HepG2 (cell line): ENCODE results near the gene B4GALT2. TPM values are rescaled to one million over a fixed set of nuclear protein-coding genes. Genes with fewer than 3 reads are reported as not detected.
A peak's percentile ranks its signal among the peaks of the same experiment; 100 is the strongest.

Experiments used
- BRD4 ChIP-seq: sonication (generic); formaldehyde crosslinking; IDR thresholded peaks from 2 replicates; pipeline ENCODE4 v1.4.0; 2020; ENCODE audit warnings: missing genetic modification reagents
- CAMTA2 ChIP-seq: sonication (generic); formaldehyde crosslinking; IDR thresholded peaks from 2 replicates; pipeline ENCODE4 v1.4.0; 2020; ENCODE audit warnings: mild to moderate bottlenecking, missing genetic modification reagents, borderline replicate concordance
- CCAR2 ChIP-seq: fragments of 200-400 bp; formaldehyde crosslinking; optimal IDR thresholded peaks from 2 replicates; pipeline ENCODE3; 2018; ENCODE audit warnings: low read depth, mild to moderate bottlenecking, low read length, moderate library complexity
- CREM ChIP-seq, 2 experiments: sonication (generic) in 1 of 2; formaldehyde crosslinking in 1 of 2; IDR thresholded peaks; 2 replicates each; pipeline versions ENCODE4 v1.4.0 to v1.6.1; 2016 to 2020; ENCODE audit warnings: antibody characterized with exemption in 1 of 2, mild to moderate bottlenecking in 1 of 2, missing genetic modification reagents in 1 of 2
- DMAP1 ChIP-seq: IDR thresholded peaks from 2 replicates; pipeline ENCODE4 v1.6.1; 2016
- DPF2 ChIP-seq: sonication (generic); formaldehyde crosslinking; IDR thresholded peaks from 2 replicates; pipeline ENCODE4 v1.4.0; 2020; ENCODE audit warnings: mild to moderate bottlenecking, low read depth, missing genetic modification reagents, borderline replicate concordance
- ETV5 ChIP-seq: IDR thresholded peaks from 2 replicates; pipeline ENCODE4 v1.6.1; 2018; ENCODE audit warnings: missing biosample characterization, missing genetic modification reagents, inconsistent platforms, borderline replicate concordance
- LBX2 ChIP-seq: sonication (generic); formaldehyde crosslinking; IDR thresholded peaks from 2 replicates; pipeline ENCODE4 v1.5.0; 2020; ENCODE audit warnings: missing genetic modification reagents, mild to moderate bottlenecking, borderline replicate concordance
- MAFG ChIP-seq: sonication (generic); formaldehyde crosslinking; IDR thresholded peaks from 2 replicates; pipeline ENCODE4 v1.5.1; 2020; ENCODE audit warnings: mild to moderate bottlenecking, missing genetic modification reagents
- NFE2L1 ChIP-seq: sonication (generic); formaldehyde crosslinking; IDR thresholded peaks from 2 replicates; pipeline ENCODE4 v1.4.0; 2020; ENCODE audit warnings: missing genetic modification reagents, mild to moderate bottlenecking, borderline replicate concordance
- PAF1 ChIP-seq: IDR thresholded peaks from 2 replicates; pipeline ENCODE4 v1.6.1; 2016; ENCODE audit warnings: missing genetic modification reagents, missing compliant biosample characterization
- PHF21A ChIP-seq: sonication (generic); formaldehyde crosslinking; IDR thresholded peaks from 2 replicates; pipeline ENCODE4 v1.5.0; 2020; ENCODE audit warnings: mild to moderate bottlenecking, missing genetic modification reagents
- POLR2A ChIP-seq, 2 experiments: IDR thresholded peaks; 2 replicates each; pipeline ENCODE4 v1.6.1; 2011; ENCODE audit warnings: low read depth in 2 of 2, low read length in 2 of 2, mild to moderate bottlenecking in 1 of 2, moderate library complexity in 1 of 2; ENCODE audit not compliant: insufficient read depth in 1 of 2
- PRMT3 ChIP-seq: sonication (generic); formaldehyde crosslinking; IDR thresholded peaks from 2 replicates; pipeline ENCODE4 v1.8.1; 2022; ENCODE audit warnings: low read depth, mild to moderate bottlenecking, moderate library complexity, missing genetic modification reagents, borderline replicate concordance
- RNF2 ChIP-seq: fragments of 450-650 bp; conservative IDR thresholded peaks from 2 replicates; pipeline ENCODE4 v1.6.1; 2016; ENCODE audit warnings: low read depth
- THAP11 ChIP-seq: IDR thresholded peaks from 2 replicates; pipeline ENCODE4 v1.6.1; 2016; ENCODE audit warnings: missing biosample characterization, missing genetic modification reagents
- ZBTB20 ChIP-seq: sonication (generic); formaldehyde crosslinking; IDR thresholded peaks from 2 replicates; pipeline ENCODE4 v1.8.1; 2023; ENCODE audit warnings: missing genetic modification reagents, low read depth, mild to moderate bottlenecking, borderline replicate concordance
- ZBTB8A ChIP-seq: sonication (generic); formaldehyde crosslinking; IDR thresholded peaks from 2 replicates; pipeline ENCODE4 v1.4.0; 2020; ENCODE audit warnings: mild to moderate bottlenecking, low read depth, missing genetic modification reagents, borderline replicate concordance
- ZFP36L1 ChIP-seq: sonication (generic); formaldehyde crosslinking; IDR thresholded peaks from 2 replicates; pipeline ENCODE4 v1.8.0; 2022; ENCODE audit warnings: mild to moderate bottlenecking, missing genetic modification reagents, moderate library complexity
- ZMYM4 ChIP-seq: sonication (generic); formaldehyde crosslinking; IDR thresholded peaks from 2 replicates; pipeline ENCODE4 v1.8.1; 2023; ENCODE audit warnings: mild to moderate bottlenecking, missing genetic modification reagents
- ZNF180 ChIP-seq: sonication (generic); formaldehyde crosslinking; IDR thresholded peaks from 2 replicates; pipeline ENCODE4 v1.4.0; 2020; ENCODE audit warnings: low read depth, missing genetic modification reagents, borderline replicate concordance
- ZNF441 ChIP-seq: sonication (generic); formaldehyde crosslinking; IDR thresholded peaks from 2 replicates; pipeline ENCODE4 v1.7.0; 2021; ENCODE audit warnings: missing genetic modification reagents, borderline replicate concordance
- ZNF451 ChIP-seq: sonication (generic); formaldehyde crosslinking; IDR thresholded peaks from 2 replicates; pipeline ENCODE4 v1.5.0; 2020; ENCODE audit warnings: mild to moderate bottlenecking, missing genetic modification reagents
- ZNF629 ChIP-seq: sonication (generic); formaldehyde crosslinking; conservative IDR thresholded peaks from 2 replicates; pipeline ENCODE4 v1.5.0; 2020; ENCODE audit warnings: missing genetic modification reagents
- ZNF790 ChIP-seq: sonication (generic); formaldehyde crosslinking; IDR thresholded peaks from 2 replicates; pipeline ENCODE4 v1.8.0; 2022; ENCODE audit warnings: missing genetic modification reagents, mild to moderate bottlenecking, borderline replicate concordance
- ZNF83 ChIP-seq: sonication (generic); formaldehyde crosslinking; IDR thresholded peaks from 2 replicates; pipeline ENCODE4 v1.4.0; 2020; ENCODE audit warnings: missing genetic modification reagents, mild to moderate bottlenecking, borderline replicate concordance
- ZNF891 ChIP-seq: sonication (generic); formaldehyde crosslinking; IDR thresholded peaks from 2 replicates; pipeline ENCODE4 v1.5.0; 2020; ENCODE audit warnings: mild to moderate bottlenecking, missing genetic modification reagents
- polyA plus RNA-seq, 8 experiments: library from polyadenylated mRNA; depleted of rRNA in 3 of 8; stranded (reverse) in 7 of 8; unstranded in 1 of 8; fragments of >200 nt; fragmentation: Illumina TruSeq in 4 of 8; extraction: Trizol in 4 of 8; gene quantifications; 2 replicates each; pipeline versions ENCODE4 v1.2.1 to v1.2.3, GENCODE V29; 2011 to 2016; ENCODE audit warnings: low read depth in 4 of 8, missing spikeins in 1 of 8, mixed read lengths in 1 of 8; ENCODE audit not compliant: insufficient read depth in 1 of 8
- total RNA-seq, 5 experiments: library from RNA; depleted of rRNA; stranded (reverse); fragments of >200 nt; fragmentation: Illumina TruSeq; extraction: Trizol; gene quantifications; 2 replicates each; pipeline ENCODE4 v1.2.3, GENCODE V29; 2016; ENCODE audit warnings: low read depth in 1 of 5
- TF ChIP-seq, protein P1 (sequence below): sonication (generic); formaldehyde crosslinking; IDR thresholded peaks from 2 replicates; pipeline ENCODE4 v1.4.0; 2020; ENCODE audit warnings: missing genetic modification reagents, low read depth, mild to moderate bottlenecking, borderline replicate concordance
- TF ChIP-seq, protein P2 (sequence below): sonication (generic); formaldehyde crosslinking; IDR thresholded peaks from 2 replicates; pipeline ENCODE4 v1.8.0; 2022; ENCODE audit warnings: low read depth, missing genetic modification reagents

The B4GALT2 gene
- total and polyA plus RNA-seq, 2 of the 13 experiments (the other 11 are each of a cell fraction or from before 2014, with no cell fraction given) = 41.9 to 78.0 TPM

DNA sequence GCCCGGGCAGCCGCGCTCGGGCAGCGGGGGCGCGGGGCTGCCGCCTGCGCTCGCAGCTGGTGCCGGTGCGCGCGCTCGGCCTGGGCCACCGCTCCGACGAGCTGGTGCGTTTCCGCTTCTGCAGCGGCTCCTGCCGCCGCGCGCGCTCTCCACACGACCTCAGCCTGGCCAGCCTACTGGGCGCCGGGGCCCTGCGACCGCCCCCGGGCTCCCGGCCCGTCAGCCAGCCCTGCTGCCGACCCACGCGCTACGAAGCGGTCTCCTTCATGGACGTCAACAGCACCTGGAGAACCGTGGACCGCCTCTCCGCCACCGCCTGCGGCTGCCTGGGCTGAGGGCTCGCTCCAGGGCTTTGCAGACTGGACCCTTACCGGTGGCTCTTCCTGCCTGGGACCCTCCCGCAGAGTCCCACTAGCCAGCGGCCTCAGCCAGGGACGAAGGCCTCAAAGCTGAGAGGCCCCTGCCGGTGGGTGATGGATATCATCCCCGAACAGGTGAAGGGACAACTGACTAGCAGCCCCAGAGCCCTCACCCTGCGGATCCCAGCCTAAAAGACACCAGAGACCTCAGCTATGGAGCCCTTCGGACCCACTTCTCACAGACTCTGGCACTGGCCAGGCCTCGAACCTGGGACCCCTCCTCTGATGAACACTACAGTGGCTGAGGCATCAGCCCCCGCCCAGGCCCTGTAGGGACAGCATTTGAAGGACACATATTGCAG is 42.4 kb upstream of the B4GALT2 start (continued):
- TF ChIP-seq ZFP36L1 (CRISPR knock-in tag) (no peak), ZNF891 (CRISPR knock-in tag) (peak; percentile 85), CREM (IDR thresholded peaks at IDR 0.05) (no peak), CREM (CRISPR knock-in tag; IDR thresholded peaks at IDR 0.05) (no peak), POLR2A (IDR thresholded peaks at IDR 0.05; ENCODE audit: insufficient read depth in 1 of 2, low read depth in 2 of 2, low read length in 2 of 2) (peak; percentile 9 to 34; a peak in 1 of 4 replicates), ZNF441 (CRISPR knock-in tag) (no peak), PRMT3 (CRISPR knock-in tag) (no peak), ZNF180 (CRISPR knock-in tag) (no peak), CAMTA2 (no peak), RNF2 (peak; percentile 70; the same call in 1 of the 2 replicates), DPF2 (CRISPR knock-in tag) (no peak), ETV5 (CRISPR knock-in tag) (no peak), ZBTB20 (CRISPR knock-in tag) (peak; percentile 46; the same call in 1 of the 2 replicates), DMAP1 (no peak), PAF1 (CRISPR knock-in tag) (no peak), ZNF629 (CRISPR knock-in tag) (0 out of 2 replicates have a peak, but pooled peaks have one; percentile 19), CCAR2 (no peak), ZNF790 (no peak), BRD4 (0 out of 2 replicates have a peak, but pooled peaks have one; percentile 40), MAFG (CRISPR knock-in tag) (no peak), LBX2 (CRISPR knock-in tag) (no peak), ZBTB8A (CRISPR knock-in tag) (no peak), THAP11 (peak; percentile 48; the same call in 1 of the 2 replicates), PHF21A (no peak), NFE2L1 (CRISPR knock-in tag) (no peak), ZMYM4 (CRISPR knock-in tag) (no peak), ZNF83 (CRISPR knock-in tag) (no peak), ZNF451 (CRISPR knock-in tag) (no peak)
- TF ChIP-seq, protein P1, sequence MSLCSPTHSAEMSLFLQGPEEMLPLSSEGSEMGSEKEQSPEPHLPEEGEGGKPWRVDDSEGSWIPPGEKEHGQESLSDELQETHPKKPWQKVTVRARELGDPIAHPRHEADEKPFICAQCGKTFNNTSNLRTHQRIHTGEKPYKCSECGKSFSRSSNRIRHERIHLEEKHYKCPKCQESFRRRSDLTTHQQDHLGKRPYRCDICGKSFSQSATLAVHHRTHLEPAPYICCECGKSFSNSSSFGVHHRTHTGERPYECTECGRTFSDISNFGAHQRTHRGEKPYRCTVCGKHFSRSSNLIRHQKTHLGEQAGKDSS (CRISPR knock-in tag) = 0 out of 2 replicates have a peak, but pooled peaks have one; percentile 23
- TF ChIP-seq, protein P2, sequence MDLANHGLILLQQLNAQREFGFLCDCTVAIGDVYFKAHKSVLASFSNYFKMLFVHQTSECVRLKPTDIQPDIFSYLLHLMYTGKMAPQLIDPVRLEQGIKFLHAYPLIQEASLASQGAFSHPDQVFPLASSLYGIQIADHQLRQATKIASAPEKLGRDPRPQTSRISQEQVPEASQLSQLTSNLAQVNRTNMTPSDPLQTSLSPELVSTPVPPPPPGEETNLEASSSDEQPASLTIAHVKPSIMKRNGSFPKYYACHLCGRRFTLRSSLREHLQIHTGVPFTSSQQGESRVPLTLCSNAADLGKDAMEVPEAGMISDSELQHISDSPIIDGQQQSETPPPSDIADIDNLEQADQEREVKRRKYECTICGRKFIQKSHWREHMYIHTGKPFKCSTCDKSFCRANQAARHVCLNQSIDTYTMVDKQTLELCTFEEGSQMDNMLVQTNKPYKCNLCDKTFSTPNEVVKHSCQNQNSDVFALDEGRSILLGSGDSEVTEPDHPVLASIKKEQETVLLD (CRISPR knock-in tag) = 0 out of 2 replicates have a peak, but pooled peaks have one; percentile 37
